IMR-90 (cell line): ENCODE measurements around the gene CCDC50. TPM values are rescaled to one million over a fixed set of nuclear protein-coding genes. Genes with fewer than 3 reads are reported as not detected.

ENCODE experiments used
- ATAC-seq: fragments of 200-7000 bp; cut with Tn5 transposase; 2 replicates; pipeline ENCODE4 v1.9.1; 2020; ENCODE audit warnings: low read depth, mild to moderate bottlenecking, moderate library complexity
- BruUV-seq: library from RNA; stranded (reverse); fragments of 400-500 nt; replicated peaks from 2 replicates; lab custom pipeline; 2021; lab: Mats Ljungman, UMichigan
- CTCF ChIA-PET: fragments of 300-600 bp; formaldehyde crosslinking; extraction: SDS; loops from one replicate; lab custom pipeline; 2021; ENCODE audit warnings: antibody characterized with exemption; lab: Yijun Ruan, JAX
- POLR2A ChIA-PET: fragments of 300-600 bp; sonication (Branson Sonifier 250); formaldehyde crosslinking; loops from one replicate; lab custom pipeline; 2022; ENCODE audit warnings: antibody characterized with exemption; ENCODE audit not compliant: unreplicated experiment; lab: Charles Lee
- DNase-seq: peaks from one replicate; pipeline ENCODE4 v3.0.0; 2013
- H2AFZ ChIP-seq: replicated peaks from 2 replicates; pipeline ENCODE3; 2013; ENCODE audit warnings: low read length, mild to moderate bottlenecking; ENCODE audit not compliant: poor library complexity
- H2AK5ac ChIP-seq: 2 replicates; pipeline ENCODE4 v1.6.1; 2013; ENCODE audit warnings: low read depth, low read length, inconsistent platforms
- H2AK9ac ChIP-seq: replicated peaks from 2 replicates; pipeline ENCODE3; 2013; ENCODE audit warnings: mild to moderate bottlenecking, low read depth, low read length, moderate library complexity; ENCODE audit not compliant: poor library complexity
- H2BK120ac ChIP-seq: 2 replicates; pipeline ENCODE4 v1.6.1; 2013; ENCODE audit warnings: low read depth, low read length, inconsistent platforms
- H2BK15ac ChIP-seq: 3 replicates; pipeline ENCODE4 v1.6.1; 2013; ENCODE audit warnings: low read depth, low read length, inconsistent platforms
- H2BK20ac ChIP-seq: 2 replicates; pipeline ENCODE4 v1.6.1; 2013; ENCODE audit warnings: low read depth, mild to moderate bottlenecking, inconsistent platforms, low read length, moderate library complexity
- H2BK5ac ChIP-seq: 2 replicates; pipeline ENCODE4 v1.6.1; 2013; ENCODE audit warnings: mild to moderate bottlenecking, low read depth, low read length, inconsistent platforms; ENCODE audit not compliant: poor library complexity, severe bottlenecking
- H3K14ac ChIP-seq: replicated peaks from 2 replicates; pipeline ENCODE4 v1.6.1; 2013; ENCODE audit warnings: low read depth, low read length, inconsistent platforms
- H3K18ac ChIP-seq: 2 replicates; pipeline ENCODE4 v1.6.1; 2013; ENCODE audit warnings: low read depth, low read length, control low read depth
- H3K23ac ChIP-seq: 2 replicates; pipeline ENCODE4 v1.6.1; 2013; ENCODE audit warnings: low read depth, low read length, inconsistent platforms
- H3K27ac ChIP-seq: 2 replicates; pipeline ENCODE4 v1.5.1; 2013; ENCODE audit warnings: mild to moderate bottlenecking, control low read depth, low read length; ENCODE audit not compliant: insufficient read depth
- H3K27me3 ChIP-seq: 2 replicates; pipeline ENCODE4 v1.6.1; 2013; ENCODE audit warnings: low read length; ENCODE audit not compliant: control insufficient read depth, insufficient read depth
- H3K36me3 ChIP-seq: 2 replicates; pipeline ENCODE4 v1.6.1; 2013; ENCODE audit warnings: low read length, mixed read lengths; ENCODE audit not compliant: control insufficient read depth, insufficient read depth
- H3K4ac ChIP-seq: 2 replicates; pipeline ENCODE4 v1.6.1; 2013; ENCODE audit warnings: low read depth, low read length, inconsistent platforms
- H3K4me1 ChIP-seq: 2 replicates; pipeline ENCODE4 v1.6.1; 2013; ENCODE audit warnings: low read length, mixed read lengths; ENCODE audit not compliant: control insufficient read depth, insufficient read depth
- H3K4me2 ChIP-seq: 2 replicates; pipeline ENCODE4 v1.6.1; 2013; ENCODE audit warnings: low read depth, mild to moderate bottlenecking, control low read depth, low read length, moderate library complexity
- H3K4me3 ChIP-seq: 2 replicates; pipeline ENCODE4 v1.5.1; 2013; ENCODE audit warnings: low read depth, mild to moderate bottlenecking, control low read depth, low read length, moderate library complexity; ENCODE audit not compliant: insufficient read depth
- H3K56ac ChIP-seq: 2 replicates; pipeline ENCODE4 v1.6.1; 2013; ENCODE audit warnings: low read length, inconsistent platforms; ENCODE audit not compliant: insufficient read depth; ENCODE audit errors: extremely low read depth
- H3K79me1 ChIP-seq, 2 experiments: 2 replicates each; pipeline ENCODE4 v1.6.1; 2013; ENCODE audit warnings: low read length in 2 of 2, inconsistent platforms in 1 of 2, low read depth in 1 of 2
- H3K9ac ChIP-seq: 2 replicates; pipeline ENCODE4 v1.6.1; 2013; ENCODE audit warnings: low read depth, low read length, control low read depth
- H3K9me1 ChIP-seq: 2 replicates; pipeline ENCODE4 v1.6.1; 2013; ENCODE audit warnings: low read length, inconsistent platforms; ENCODE audit not compliant: insufficient read depth
- H3K9me3 ChIP-seq: 2 replicates; pipeline ENCODE4 v1.6.1; 2013; ENCODE audit warnings: low read length; ENCODE audit not compliant: control insufficient read depth, insufficient read depth
- H4K20me1 ChIP-seq: 2 replicates; pipeline ENCODE4 v1.6.1; 2013; ENCODE audit warnings: low read length, inconsistent platforms; ENCODE audit not compliant: insufficient read depth
- H4K5ac ChIP-seq: 2 replicates; pipeline ENCODE4 v1.6.1; 2013; ENCODE audit warnings: mild to moderate bottlenecking, low read depth, low read length, control low read depth
- H4K8ac ChIP-seq, 2 experiments: 2 replicates each; pipeline ENCODE4 v1.6.1; 2013; ENCODE audit warnings: low read depth in 2 of 2, low read length in 2 of 2, control low read depth in 1 of 2, inconsistent platforms in 1 of 2
- H4K91ac ChIP-seq: 2 replicates; pipeline ENCODE4 v1.6.1; 2013; ENCODE audit warnings: low read depth, low read length, inconsistent platforms; ENCODE audit not compliant: insufficient read depth
- RFX5 ChIP-seq: IDR thresholded peaks from 2 replicates; pipeline ENCODE4 v1.8.0; 2012; ENCODE audit warnings: low read depth, mild to moderate bottlenecking, low read length, moderate library complexity
- WGBS, 2 experiments: methylation state at CpG; one replicate each; pipeline versions ENCODE4 v1.1.5 to v1.1.7; 2013; ENCODE audit warnings: missing lambda C conversion rate in 2 of 2; ENCODE audit not compliant: insufficient read length in 1 of 2; ENCODE audit errors: extremely low coverage in 2 of 2; 5-methylcytosine and 5-hydroxymethylcytosine counted together
- dilution Hi-C: fragments of 300-500 bp; cut with HindIII; formaldehyde crosslinking; loops from one replicate; pipeline ENCODE4 v1.14.3; 2018; ENCODE audit warnings: low sequenced_read_pairs; ENCODE audit not compliant: unreplicated experiment
- in situ Hi-C: fragments of 300-500 bp; cut with MboI; formaldehyde crosslinking; loops from 3 replicates; pipeline ENCODE4 v1.14.3; 2019; ENCODE audit warnings: low sequenced_read_pairs, inconsistent platforms, mixed read lengths
- intact Hi-C: fragments of 100-400 bp; cut with micrococcal nuclease; formaldehyde crosslinking; loops from 2 replicates; pipeline ENCODE4 v1.10.0; 2022
- polyA plus RNA-seq, 3 experiments: library from polyadenylated mRNA; depleted of rRNA; stranded (reverse); fragments of >200 nt; gene quantifications; 2 replicates each; pipeline ENCODE4 v1.2.3, GENCODE V29; 2012; ENCODE audit warnings: low replicate concordance in 1 of 3
- total RNA-seq: library from RNA; depleted of rRNA; stranded (reverse); fragments of >200 nt; gene quantifications from 2 replicates; pipeline ENCODE4 v1.2.3, GENCODE V29; 2012

CCDC50 gene
- total and polyA plus RNA-seq, 2 of the 4 experiments (the other 2 are of a cell fraction) = 59.0 to 63.1 TPM

GRCh38 chr3:191424881-191425280 lies 95.7 kb downstream of the CCDC50 start:
- no peak overlapping the region for H2BK120ac ChIP-seq
- DNase-seq (no peak), ATAC-seq (no peak)
- 0% methylated on average over 1 of the region's 3 CpGs; no CpG with 5 or more reads in 1 of the 2 experiments for WGBS, 2 experiments
- H2AK5ac ChIP-seq = no peak overlapping the region
- no TSS peak for BruUV-seq
- no peak overlapping the region for H3K9ac ChIP-seq
- no peak for TF ChIP-seq RFX5
- no peak overlapping the region for H3K4me3 ChIP-seq
- ChIA-PET POLR2A (no interaction called here), CTCF (no interaction called here)
- no peak overlapping the region for H3K27ac ChIP-seq
- H3K18ac ChIP-seq = no peak overlapping the region
- H3K4me2 ChIP-seq = no peak overlapping the region
- H2AFZ ChIP-seq = no peak overlapping the region
- no peak overlapping the region for H4K5ac ChIP-seq
- no peak overlapping the region for H3K23ac ChIP-seq
- no peaks in the 10 kb centered on the region; the same call in 1 of the 2 replicates for H3K27me3 ChIP-seq
- H3K36me3 ChIP-seq = no peaks in the 10 kb centered on the region
- dilution Hi-C loops = no loop called here
- no peak overlapping the region for H3K14ac ChIP-seq
- intact Hi-C loops = no loop called here
- H3K9me1 ChIP-seq = no peaks in the 10 kb centered on the region
- no peak overlapping the region for H4K91ac ChIP-seq
- no peaks in the 10 kb centered on the region for H3K4me1 ChIP-seq
- H3K56ac ChIP-seq = no peak overlapping the region
- in situ Hi-C loops = no loop called here
- H4K20me1 ChIP-seq = no peaks in the 10 kb centered on the region
- H2BK15ac ChIP-seq = no peak overlapping the region
- no peak overlapping the region for H4K8ac ChIP-seq
- no peak overlapping the region for H2BK5ac ChIP-seq
- H3K9me3 ChIP-seq = no peaks in the 10 kb centered on the region
- H3K79me1 ChIP-seq = no peaks in the 10 kb centered on the region
- H2BK20ac ChIP-seq = no peak overlapping the region
- H3K4ac ChIP-seq = no peak overlapping the region
- no peak overlapping the region for H2AK9ac ChIP-seq
